SK-N-SH (cell line): Measurements from ENCODE around the gene PALLD.

Experiments
- CTCF ChIP-seq: fragments of 200-600 bp; sonication (generic); IDR thresholded peaks from 2 replicates; pipeline ENCODE4 v1.6.1; 2017; ENCODE audit warnings: antibody characterized with exemption, mild to moderate bottlenecking, moderate library complexity
- EP300 ChIP-seq, 2 experiments: IDR thresholded peaks; 2 replicates each; pipeline versions ENCODE4 v1.4.0 to v1.6.1; 2012; ENCODE audit warnings: borderline replicate concordance in 1 of 2, low read depth in 1 of 2, low read length in 1 of 2
- NFIC ChIP-seq: IDR thresholded peaks from 2 replicates; pipeline ENCODE4 v1.4.0; 2012; ENCODE audit warnings: borderline replicate concordance
- RAD21 ChIP-seq: IDR thresholded peaks from 2 replicates; pipeline ENCODE4 v1.6.1; 2012; ENCODE audit warnings: mild to moderate bottlenecking, low read length
- RCOR1 ChIP-seq: fragments of 150-350 bp; IDR thresholded peaks from 2 replicates; pipeline ENCODE4 v1.6.1; 2017; ENCODE audit warnings: antibody characterized with exemption, low read length
- RFX5 ChIP-seq: IDR thresholded peaks from 2 replicates; pipeline ENCODE4 v1.6.1; 2012; ENCODE audit warnings: mild to moderate bottlenecking, improper control_type of control experiment, low read length
- USF1 ChIP-seq: IDR thresholded peaks from 2 replicates; pipeline ENCODE4 v1.4.0; 2012; ENCODE audit warnings: low read depth, borderline replicate concordance
- YY1 ChIP-seq: IDR thresholded peaks from 2 replicates; pipeline ENCODE4 v1.4.0; 2012; ENCODE audit warnings: low read depth, mild to moderate bottlenecking

- TF ChIP-seq RAD21 = no peak
- TF ChIP-seq CTCF = no peak
- TF ChIP-seq NFIC = no peak
- no peak for TF ChIP-seq USF1
- no peak for TF ChIP-seq EP300 (IDR thresholded peaks at IDR 0.05; ENCODE audit: borderline replicate concordance in 1 of 2, low read depth in 1 of 2, low read length in 1 of 2)
- TF ChIP-seq RCOR1 = no peak
- no peak for TF ChIP-seq YY1
- TF ChIP-seq RFX5 = no peak
Measured at GRCh38 chr4:168880811-168881595, 384.2 kb downstream of the PALLD start.
